ENCODE measurements around the gene PRKCQ.

The PRKCQ gene

GRCh38 chr10:6418613-6419216 is 161.4 kb downstream of the PRKCQ start:
- H3K9me3 Mint-ChIP-seq, result peaks cover 0 to 5% of the 10 kb centered on the region in 2 donors
- H3K4me3 Mint-ChIP-seq, result no peak overlapping the region
- peaks cover 14% of the 10 kb centered on the region for H3K4me1 Mint-ChIP-seq
- no peak overlapping the region for H3K27ac Mint-ChIP-seq
- DNase-seq (no peak), ATAC-seq (no peak)
- H3K27me3 Mint-ChIP-seq, result no peaks in the 10 kb centered on the region

- Mint-ChIP-seq H3K4me3 (no peak overlapping the region), H3K9me3 (peaks cover 0 to 5% of the 10 kb centered on the region in 2 donors), H3K27me3 (no peaks in the 10 kb centered on the region), H3K27ac (no peak overlapping the region), H3K4me1 (peaks cover 9% of the 10 kb centered on the region)
- DNase-seq, result no peak
- no peak for ATAC-seq
These were observed 161.9 kb downstream of the PRKCQ start for GRCh38 chr10:6418167-6418566.

- H3K9me3 Mint-ChIP-seq, result peaks cover 0 to 5% of the 10 kb centered on the region in 2 donors
- DNase-seq, result no peak
- H3K27ac Mint-ChIP-seq, result no peak overlapping the region
- ATAC-seq, result peak; percentile 73
- no peaks in the 10 kb centered on the region for H3K4me1 Mint-ChIP-seq
- no peaks in the 10 kb centered on the region for H3K27me3 Mint-ChIP-seq
- no peak overlapping the region for H3K4me3 Mint-ChIP-seq
These were observed 163.1 kb downstream of the PRKCQ start for GRCh38 chr10:6416892-6417512.

GRCh38 chr10:6411436-6411835 is 168.6 kb downstream of the PRKCQ start:
- ATAC-seq, result no peak
- no peaks in the 10 kb centered on the region for H3K9me3 Mint-ChIP-seq
- no peaks in the 10 kb centered on the region for H3K27me3 Mint-ChIP-seq
- DNase-seq, result no peak
- peaks cover 24% of the 10 kb centered on the region for H3K4me1 Mint-ChIP-seq
- no peak overlapping the region for H3K27ac Mint-ChIP-seq
- no peak overlapping the region for H3K4me3 Mint-ChIP-seq

GRCh38 chr10:6410830-6411229 is 169.2 kb downstream of the PRKCQ start:
- peaks cover 24% of the 10 kb centered on the region for H3K4me1 Mint-ChIP-seq
- no peaks in the 10 kb centered on the region for H3K9me3 Mint-ChIP-seq
- no peaks in the 10 kb centered on the region for H3K27me3 Mint-ChIP-seq
- ATAC-seq (no peak), DNase-seq (no peak)
- no peak overlapping the region for H3K27ac Mint-ChIP-seq
- H3K4me3 Mint-ChIP-seq, result no peak overlapping the region

- H3K9me3 Mint-ChIP-seq, result no peaks in the 10 kb centered on the region
- H3K4me3 Mint-ChIP-seq, result peak overlapping the region; percentile 4 to 34
- no peak for DNase-seq
- H3K4me1 Mint-ChIP-seq, result peaks cover 24% of the 10 kb centered on the region
- peak overlapping the region; percentile 10 to 69 for H3K27ac Mint-ChIP-seq
- ATAC-seq, result peak; percentile 76
- peaks cover 5% of the 10 kb centered on the region for H3K27me3 Mint-ChIP-seq
These were observed 170.0 kb downstream of the PRKCQ start for GRCh38 chr10:6409971-6410643.

- H3K4me1 Mint-ChIP-seq, result peaks cover 24% of the 10 kb centered on the region
- peaks cover 17% of the 10 kb centered on the region for H3K27me3 Mint-ChIP-seq
- H3K4me3 Mint-ChIP-seq, result no peak overlapping the region
- no peaks in the 10 kb centered on the region for H3K9me3 Mint-ChIP-seq
- DNase-seq, result no peak
- H3K27ac Mint-ChIP-seq, result no peak overlapping the region
- ATAC-seq, result no peak
These were observed 171.3 kb downstream of the PRKCQ start for GRCh38 chr10:6408799-6409198.

- H3K4me3 Mint-ChIP-seq, result no peak overlapping the region
- peaks cover 26% of the 10 kb centered on the region for H3K27me3 Mint-ChIP-seq
- H3K4me1 Mint-ChIP-seq, result peaks cover 27% of the 10 kb centered on the region
- no peak for DNase-seq
- no peaks in the 10 kb centered on the region for H3K9me3 Mint-ChIP-seq
- no peak for ATAC-seq
- H3K27ac Mint-ChIP-seq, result no peak overlapping the region
These were observed 172.9 kb downstream of the PRKCQ start for GRCh38 chr10:6407034-6407721.

GRCh38 chr10:6406220-6407033 is 173.6 kb downstream of the PRKCQ start:
- Mint-ChIP-seq H3K27me3 (peaks cover 33% of the 10 kb centered on the region), H3K4me3 (no peak overlapping the region), H3K4me1 (peaks cover 34% of the 10 kb centered on the region), H3K9me3 (no peaks in the 10 kb centered on the region), H3K27ac (no peak overlapping the region)
- ATAC-seq (peak; percentile 73), DNase-seq (no peak)

GRCh38 chr10:6405713-6406112 is 174.4 kb downstream of the PRKCQ start:
- DNase-seq, result no peak
- Mint-ChIP-seq H3K9me3 (no peaks in the 10 kb centered on the region), H3K4me3 (no peak overlapping the region), H3K4me1 (peaks cover 38% of the 10 kb centered on the region), H3K27ac (no peak overlapping the region), H3K27me3 (peaks cover 33% of the 10 kb centered on the region)
- no peak for ATAC-seq

- ATAC-seq, result no peak
- no peak overlapping the region for H3K4me3 Mint-ChIP-seq
- H3K9me3 Mint-ChIP-seq, result no peaks in the 10 kb centered on the region
- H3K27me3 Mint-ChIP-seq, result peaks cover 33% of the 10 kb centered on the region
- DNase-seq, result no peak
- peaks cover 32% of the 10 kb centered on the region for H3K4me1 Mint-ChIP-seq
- H3K27ac Mint-ChIP-seq, result peak overlapping the region in 1 of 2 donors; percentile 80
These were observed 175.7 kb downstream of the PRKCQ start for GRCh38 chr10:6404127-6405072.

GRCh38 chr10:6402960-6403359 is 177.1 kb downstream of the PRKCQ start:
- DNase-seq (no peak), ATAC-seq (no peak)
- Mint-ChIP-seq H3K27ac (peak overlapping the region in 1 of 2 donors; percentile 17), H3K27me3 (peaks cover 33% of the 10 kb centered on the region), H3K4me3 (no peak overlapping the region), H3K4me1 (peaks cover 37% of the 10 kb centered on the region), H3K9me3 (no peaks in the 10 kb centered on the region)

- DNase-seq (no peak), ATAC-seq (no peak)
- Mint-ChIP-seq H3K27me3 (peaks cover 33% of the 10 kb centered on the region), H3K4me1 (peaks cover 35% of the 10 kb centered on the region), H3K27ac (no peak overlapping the region), H3K9me3 (no peaks in the 10 kb centered on the region), H3K4me3 (peak overlapping the region in 1 of 2 donors; percentile 18)
These were observed 177.7 kb downstream of the PRKCQ start for GRCh38 chr10:6402349-6402709.

GRCh38 chr10:6401558-6402348 is 178.3 kb downstream of the PRKCQ start:
- H3K4me1 Mint-ChIP-seq, result peaks cover 29% of the 10 kb centered on the region
- peak; percentile 61 for DNase-seq

More at GRCh38 chr10:6401558-6402348, 178.3 kb downstream of the PRKCQ start:
- Mint-ChIP-seq H3K9me3 (no peaks in the 10 kb centered on the region), H3K4me3 (peak overlapping the region; percentile 68 to 70), H3K27me3 (peaks cover 33% of the 10 kb centered on the region), H3K27ac (peak overlapping the region; percentile 28 to 84)
- ATAC-seq, result peak; percentile 81

All from stimulated activated naive CD8-positive, alpha-beta T cell treated with anti-CD3 and anti-CD28 coated beads, Interleukin-15, amount 100 ng/mL, for 72 hours (primary cell).